ENCODE results near the gene SCNN1A.

Gene SCNN1A

DNA sequence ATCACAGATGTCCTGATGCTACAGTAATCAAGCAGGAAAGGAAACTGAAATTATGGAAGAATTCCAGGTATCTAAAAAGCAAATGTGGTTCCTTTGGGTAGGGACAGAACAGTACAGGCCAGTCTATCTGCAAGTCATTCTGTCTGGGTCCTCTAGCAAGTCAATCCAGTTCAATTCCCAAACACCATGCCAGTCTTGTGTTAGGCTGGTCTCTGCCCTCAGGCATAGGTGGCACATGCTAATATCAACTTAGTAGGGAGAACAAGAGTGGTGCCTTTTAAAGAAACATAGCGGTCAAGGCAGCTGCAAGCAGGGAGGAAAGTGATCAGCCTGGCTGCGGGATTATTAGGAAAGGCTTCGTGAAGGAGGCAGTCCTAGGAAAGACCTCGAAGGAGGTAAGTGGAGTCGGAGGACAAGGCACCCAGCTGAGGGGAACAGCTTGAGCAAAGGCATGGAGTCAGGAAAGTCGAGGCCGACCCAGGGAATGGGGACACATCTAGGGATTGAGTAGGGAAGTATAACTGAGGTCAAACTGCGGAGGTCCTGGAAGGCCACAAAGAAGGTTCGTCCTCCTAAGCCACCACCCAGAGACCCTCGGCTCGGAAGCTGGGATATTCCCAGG, 68.7 kb downstream of the SCNN1A start:
- no peak overlapping the region for H3K4me3 ChIP-seq (ENCODE audit: low read depth, low read length)
- DNase-seq (ENCODE audit: low read depth), result no peak
- in situ Hi-C loops (cut with HindIII; ENCODE audit: low sequenced_read_pairs), result no loop called here
- TF ChIP-seq, protein P1, sequence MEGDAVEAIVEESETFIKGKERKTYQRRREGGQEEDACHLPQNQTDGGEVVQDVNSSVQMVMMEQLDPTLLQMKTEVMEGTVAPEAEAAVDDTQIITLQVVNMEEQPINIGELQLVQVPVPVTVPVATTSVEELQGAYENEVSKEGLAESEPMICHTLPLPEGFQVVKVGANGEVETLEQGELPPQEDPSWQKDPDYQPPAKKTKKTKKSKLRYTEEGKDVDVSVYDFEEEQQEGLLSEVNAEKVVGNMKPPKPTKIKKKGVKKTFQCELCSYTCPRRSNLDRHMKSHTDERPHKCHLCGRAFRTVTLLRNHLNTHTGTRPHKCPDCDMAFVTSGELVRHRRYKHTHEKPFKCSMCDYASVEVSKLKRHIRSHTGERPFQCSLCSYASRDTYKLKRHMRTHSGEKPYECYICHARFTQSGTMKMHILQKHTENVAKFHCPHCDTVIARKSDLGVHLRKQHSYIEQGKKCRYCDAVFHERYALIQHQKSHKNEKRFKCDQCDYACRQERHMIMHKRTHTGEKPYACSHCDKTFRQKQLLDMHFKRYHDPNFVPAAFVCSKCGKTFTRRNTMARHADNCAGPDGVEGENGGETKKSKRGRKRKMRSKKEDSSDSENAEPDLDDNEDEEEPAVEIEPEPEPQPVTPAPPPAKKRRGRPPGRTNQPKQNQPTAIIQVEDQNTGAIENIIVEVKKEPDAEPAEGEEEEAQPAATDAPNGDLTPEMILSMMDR (IDR thresholded peaks at IDR 0.05; ENCODE audit: low read depth, low read length, missing control alignments), result no peak

DNA sequence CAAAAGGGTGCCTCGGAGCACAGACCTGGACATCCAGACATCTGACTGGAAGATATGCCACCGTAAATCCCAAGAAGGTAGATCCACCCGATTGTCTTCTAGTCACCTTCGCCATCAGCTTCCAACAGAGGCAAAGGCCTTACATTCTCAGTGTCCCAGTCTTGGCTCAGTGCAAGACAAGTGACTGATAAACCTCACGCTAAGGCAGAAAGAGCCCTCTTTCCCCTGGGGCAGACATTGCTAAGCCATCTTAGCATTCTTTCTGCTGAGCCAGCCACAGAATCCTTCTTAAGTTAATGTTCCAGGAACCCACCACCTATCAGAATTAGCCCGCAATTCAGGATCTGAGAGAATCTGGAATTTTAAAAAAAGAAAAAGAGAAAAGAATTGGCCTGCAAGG, 69.2 kb downstream of the SCNN1A start:
- no peak overlapping the region for H3K4me3 ChIP-seq (ENCODE audit: low read depth, low read length)
- in situ Hi-C loops (cut with HindIII; ENCODE audit: low sequenced_read_pairs), result no loop called here
- TF ChIP-seq, protein P1 (IDR thresholded peaks at IDR 0.05; ENCODE audit: low read depth, low read length, missing control alignments), result no peak
- DNase-seq (ENCODE audit: low read depth), result no peak

DNA sequence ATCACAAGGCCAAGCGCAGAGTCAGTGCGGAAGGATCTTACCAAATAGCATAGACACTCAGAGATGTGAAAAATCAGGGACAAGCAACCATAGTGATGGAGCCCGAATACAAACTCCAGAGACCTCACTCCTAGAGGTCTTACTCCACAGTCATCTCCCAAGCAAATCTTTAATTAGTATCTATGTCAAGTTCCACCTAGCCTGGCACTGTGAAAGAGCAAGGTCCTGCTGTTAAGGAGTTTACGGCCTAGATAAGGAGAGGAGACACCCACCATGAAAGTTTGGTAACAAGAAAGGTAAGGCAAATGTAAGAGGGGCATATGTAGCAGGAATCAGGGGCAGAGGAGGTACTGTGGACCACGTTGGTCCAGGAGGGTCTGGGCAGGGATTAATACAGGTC, 72.3 kb downstream of the SCNN1A start:
- TF ChIP-seq, protein P1 (IDR thresholded peaks at IDR 0.05; ENCODE audit: low read depth, low read length, missing control alignments), result no peak
- in situ Hi-C loops (cut with HindIII; ENCODE audit: low sequenced_read_pairs), result no loop called here
- no peak for DNase-seq (ENCODE audit: low read depth)
- H3K4me3 ChIP-seq (ENCODE audit: low read depth, low read length), result no peak overlapping the region

DNA sequence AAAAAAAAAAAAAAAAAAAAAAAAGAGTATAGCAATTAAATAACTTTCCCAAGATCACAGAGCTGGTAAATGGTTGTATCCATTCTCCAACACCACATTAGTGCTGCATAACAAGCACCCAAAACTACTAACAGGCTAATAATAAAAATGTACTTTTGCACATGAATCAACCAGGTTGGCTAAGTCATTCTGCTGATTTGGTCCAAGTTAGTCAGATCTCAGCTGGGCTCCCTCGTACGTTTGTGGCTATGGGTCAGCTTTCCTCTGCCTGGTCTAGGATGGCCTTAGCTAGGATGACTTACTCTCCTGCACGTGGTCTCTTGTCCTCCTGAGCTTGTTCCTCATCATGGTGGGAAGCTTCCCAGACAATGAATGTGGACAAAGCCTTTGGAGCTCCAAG, 72.7 kb downstream of the SCNN1A start:
- in situ Hi-C loops (cut with HindIII; ENCODE audit: low sequenced_read_pairs), result no loop called here
- TF ChIP-seq, protein P1 (IDR thresholded peaks at IDR 0.05; ENCODE audit: low read depth, low read length, missing control alignments), result no peak
- H3K4me3 ChIP-seq (ENCODE audit: low read depth, low read length), result no peak overlapping the region
- DNase-seq (ENCODE audit: low read depth), result no peak

DNA sequence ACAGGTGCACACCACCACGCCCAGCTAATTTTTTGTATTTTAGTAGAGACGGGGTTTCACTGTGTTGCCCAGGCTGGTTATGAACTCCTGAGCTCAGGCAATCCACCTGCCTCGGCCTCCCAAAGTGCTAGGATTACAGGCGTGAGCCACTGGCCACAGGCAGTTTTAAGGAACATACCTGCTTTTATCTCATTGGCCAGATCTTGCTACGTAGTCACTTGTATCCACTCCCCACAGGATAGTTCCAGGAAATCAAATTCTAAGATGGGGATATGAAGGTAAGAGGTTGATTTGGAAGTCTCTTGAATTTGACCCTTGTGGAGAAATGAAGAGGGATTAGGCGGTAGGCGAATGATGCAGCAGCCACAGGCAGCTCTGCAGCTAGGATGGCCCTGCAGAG, 73.6 kb downstream of the SCNN1A start:
- in situ Hi-C loops (cut with HindIII; ENCODE audit: low sequenced_read_pairs), result no loop called here
- TF ChIP-seq, protein P1 (IDR thresholded peaks at IDR 0.05; ENCODE audit: low read depth, low read length, missing control alignments), result no peak
- no peak overlapping the region for H3K4me3 ChIP-seq (ENCODE audit: low read depth, low read length)
- DNase-seq (ENCODE audit: low read depth), result no peak

DNA sequence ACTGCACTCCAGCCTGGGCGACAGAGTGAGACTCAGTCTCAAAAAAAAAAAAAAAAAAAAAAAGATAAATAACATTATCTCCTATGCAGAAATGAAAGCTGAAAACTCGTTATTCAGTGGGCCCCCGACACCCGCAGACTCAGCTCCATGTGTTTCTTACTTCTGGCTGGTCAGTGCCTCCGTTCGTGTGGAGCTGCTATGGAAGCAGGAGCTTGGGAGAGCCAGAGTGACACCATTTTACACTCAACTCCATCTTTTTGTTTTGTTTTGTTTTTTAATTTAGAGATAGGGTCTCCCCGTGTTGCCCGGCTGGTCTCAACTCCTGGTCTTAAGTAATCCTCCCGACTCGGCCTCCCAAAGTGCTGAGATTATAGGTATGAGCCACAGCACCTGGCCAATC, 78.2 kb downstream of the SCNN1A start:
- in situ Hi-C loops (cut with HindIII; ENCODE audit: low sequenced_read_pairs), result no loop called here
- TF ChIP-seq, protein P1 (IDR thresholded peaks at IDR 0.05; ENCODE audit: low read depth, low read length, missing control alignments), result no peak
- DNase-seq (ENCODE audit: low read depth), result no peak

More for the DNA sequence above, 78.2 kb downstream of the SCNN1A start:
- H3K4me3 ChIP-seq (ENCODE audit: low read depth, low read length), result no peak overlapping the region

Measured in astrocyte of the cerebellum (primary cell).